Measurements from ENCODE around the gene RFX3.

- TF ChIP-seq, protein P1, sequence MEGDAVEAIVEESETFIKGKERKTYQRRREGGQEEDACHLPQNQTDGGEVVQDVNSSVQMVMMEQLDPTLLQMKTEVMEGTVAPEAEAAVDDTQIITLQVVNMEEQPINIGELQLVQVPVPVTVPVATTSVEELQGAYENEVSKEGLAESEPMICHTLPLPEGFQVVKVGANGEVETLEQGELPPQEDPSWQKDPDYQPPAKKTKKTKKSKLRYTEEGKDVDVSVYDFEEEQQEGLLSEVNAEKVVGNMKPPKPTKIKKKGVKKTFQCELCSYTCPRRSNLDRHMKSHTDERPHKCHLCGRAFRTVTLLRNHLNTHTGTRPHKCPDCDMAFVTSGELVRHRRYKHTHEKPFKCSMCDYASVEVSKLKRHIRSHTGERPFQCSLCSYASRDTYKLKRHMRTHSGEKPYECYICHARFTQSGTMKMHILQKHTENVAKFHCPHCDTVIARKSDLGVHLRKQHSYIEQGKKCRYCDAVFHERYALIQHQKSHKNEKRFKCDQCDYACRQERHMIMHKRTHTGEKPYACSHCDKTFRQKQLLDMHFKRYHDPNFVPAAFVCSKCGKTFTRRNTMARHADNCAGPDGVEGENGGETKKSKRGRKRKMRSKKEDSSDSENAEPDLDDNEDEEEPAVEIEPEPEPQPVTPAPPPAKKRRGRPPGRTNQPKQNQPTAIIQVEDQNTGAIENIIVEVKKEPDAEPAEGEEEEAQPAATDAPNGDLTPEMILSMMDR (IDR thresholded peaks at IDR 0.05), result no peak
- TF ChIP-seq EP300 (IDR thresholded peaks at IDR 0.05), result no peak
- no peak for TF ChIP-seq POLR2A (IDR thresholded peaks at IDR 0.05)
Measured at GRCh38 chr9:3250741-3251140, 275.1 kb downstream of the RFX3 start.
